ENCODE measurements around the gene TCP11.

Gene TCP11

GRCh38 chr6:35184580-35185301 lies 43.6 kb upstream of the TCP11 start:
- no peak for DNase-seq
- Histone ChIP-seq H3K4me1 (ENCODE audit: control insufficient read depth, low read depth, low read length) (peaks cover 6% of the 10 kb centered on the region), H3K4me2 (ENCODE audit: low read length) (no peak overlapping the region), H2AK5ac (ENCODE audit: low read length) (no peak overlapping the region), H3K4me3 (ENCODE audit: low read length) (no peak overlapping the region), H3K27me3 (ENCODE audit: insufficient read depth, low read length, poor library complexity) (no peaks in the 10 kb centered on the region), H3K18ac (ENCODE audit: low read length) (no peak overlapping the region), H2BK120ac (ENCODE audit: low read depth, low read length) (no peak overlapping the region), H3K36me3 (ENCODE audit: control insufficient read depth, insufficient read depth, low read length) (no peaks in the 10 kb centered on the region), H3K56ac (ENCODE audit: low read length) (no peak overlapping the region), H3K9ac (ENCODE audit: low read length) (no peak overlapping the region), H3K23ac (ENCODE audit: low read length) (no peak overlapping the region), H3K79me1 (ENCODE audit: low read length) (no peaks in the 10 kb centered on the region), H3K27ac (ENCODE audit: low read depth, low read length) (no peak overlapping the region), H4K5ac (ENCODE audit: low read length) (no peak overlapping the region), H4K8ac (ENCODE audit: low read depth, low read length) (no peak overlapping the region), H3K79me2 (ENCODE audit: control insufficient read depth, insufficient read depth, low read length) (no peaks in the 10 kb centered on the region), H3K4ac (ENCODE audit: low read depth, low read length) (no peak overlapping the region), H2BK15ac (replicated peaks; ENCODE audit: low read depth) (no peak overlapping the region), H2BK5ac (ENCODE audit: low read length) (no peak overlapping the region)
- no CpG with 5 or more reads among the region's 9 CpGs for WGBS (ENCODE audit: extremely low coverage, insufficient coverage, low lambda C conversion rate)

DNA sequence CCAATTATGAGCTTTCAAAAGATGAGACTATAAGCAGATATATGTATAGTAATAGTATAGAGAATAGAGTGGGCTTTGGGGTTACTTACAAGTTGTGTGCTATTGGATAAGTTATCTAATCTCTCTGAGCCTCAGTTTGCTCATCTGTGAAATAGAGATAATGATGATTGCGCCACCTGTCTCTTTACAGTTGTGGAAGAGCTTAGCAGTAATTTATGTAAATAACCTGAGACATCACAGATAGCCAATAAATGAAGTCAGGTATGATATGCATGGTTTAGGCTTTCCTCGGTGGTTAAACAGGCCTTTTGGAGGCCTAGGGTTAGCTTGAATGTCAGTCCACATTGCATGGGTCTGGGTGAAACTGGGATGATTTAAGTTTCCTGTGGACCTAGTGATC lies 42.8 kb upstream of the TCP11 start:
- Histone ChIP-seq H3K36me3 (ENCODE audit: control insufficient read depth, insufficient read depth, low read length) (no peaks in the 10 kb centered on the region), H3K4me3 (ENCODE audit: low read length) (no peak overlapping the region), H3K56ac (ENCODE audit: low read length) (no peak overlapping the region), H3K4me2 (ENCODE audit: low read length) (no peak overlapping the region), H2AK5ac (ENCODE audit: low read length) (no peak overlapping the region), H2BK120ac (ENCODE audit: low read depth, low read length) (no peak overlapping the region), H3K79me1 (ENCODE audit: low read length) (no peaks in the 10 kb centered on the region), H4K5ac (ENCODE audit: low read length) (no peak overlapping the region), H3K18ac (ENCODE audit: low read length) (no peak overlapping the region), H3K27ac (ENCODE audit: low read depth, low read length) (no peak overlapping the region), H2BK15ac (replicated peaks; ENCODE audit: low read depth) (no peak overlapping the region), H4K8ac (ENCODE audit: low read depth, low read length) (no peak overlapping the region), H3K9ac (ENCODE audit: low read length) (no peak overlapping the region), H3K27me3 (ENCODE audit: insufficient read depth, low read length, poor library complexity) (no peaks in the 10 kb centered on the region), H3K23ac (ENCODE audit: low read length) (no peak overlapping the region), H3K4me1 (ENCODE audit: control insufficient read depth, low read depth, low read length) (peaks cover 6% of the 10 kb centered on the region), H3K4ac (ENCODE audit: low read depth, low read length) (no peak overlapping the region), H3K79me2 (ENCODE audit: control insufficient read depth, insufficient read depth, low read length) (no peaks in the 10 kb centered on the region), H2BK5ac (ENCODE audit: low read length) (no peak overlapping the region)
- WGBS (ENCODE audit: extremely low coverage, insufficient coverage, low lambda C conversion rate): no CpG with 5 or more reads among the region's 2 CpGs
- DNase-seq: no peak

DNA sequence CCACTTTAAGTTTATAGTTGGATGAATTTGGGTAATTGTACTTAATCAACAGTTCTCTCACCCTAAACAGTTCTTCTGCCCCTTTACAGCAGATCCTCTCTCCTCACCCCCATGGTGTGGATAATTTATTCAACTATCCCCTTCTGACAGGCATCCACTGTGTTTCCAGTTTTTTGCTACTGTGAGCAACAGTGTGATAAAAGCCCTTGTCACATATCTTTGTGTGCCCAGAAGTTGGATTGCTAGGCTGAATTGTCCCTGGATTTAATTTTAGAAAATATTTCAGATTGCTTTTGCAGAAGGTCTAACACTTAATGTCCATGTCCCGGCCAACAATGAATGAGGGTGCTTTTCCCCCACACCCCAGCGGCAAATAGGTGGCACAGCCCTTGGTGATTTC lies 42.1 kb upstream of the TCP11 start:
- H2AK5ac ChIP-seq (ENCODE audit: low read length): no peak overlapping the region

DNA sequence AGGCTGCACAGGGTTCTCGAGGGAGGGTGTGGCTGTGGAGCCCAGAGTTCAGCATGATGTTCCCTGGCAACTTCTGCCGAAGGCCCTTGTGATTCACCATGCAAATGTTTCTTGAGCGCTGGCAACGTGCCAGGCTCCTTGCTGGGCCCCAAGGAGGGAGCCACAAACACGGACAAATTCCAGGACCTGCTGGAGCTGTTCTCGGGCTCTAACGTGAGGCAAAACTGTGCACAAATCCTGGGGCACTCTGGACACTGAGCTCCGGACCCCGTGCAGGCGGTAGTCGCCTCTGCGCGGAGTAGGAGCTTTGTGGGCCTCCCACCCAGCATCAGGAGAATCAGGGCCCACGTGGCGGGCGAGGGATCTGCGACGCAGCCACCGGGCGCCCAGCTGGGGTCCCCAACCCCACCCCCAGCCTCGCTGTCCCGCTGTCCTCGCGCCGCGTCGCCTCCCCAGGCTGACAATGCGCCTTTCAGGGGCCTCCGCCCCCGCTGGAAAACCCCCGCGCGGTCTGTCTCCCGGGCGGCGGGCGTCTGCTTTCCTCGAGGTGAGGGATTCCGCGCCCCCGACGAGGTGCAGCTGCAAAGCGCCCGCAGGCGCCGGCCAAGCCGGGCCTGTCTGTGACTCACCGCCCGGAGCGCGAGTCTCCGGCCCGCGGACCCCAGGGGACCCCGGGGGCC lies 40.9 kb upstream of the TCP11 start:
- WGBS (ENCODE audit: extremely low coverage, insufficient coverage, low lambda C conversion rate): no CpG with 5 or more reads among the region's 55 CpGs
- no peak overlapping the region for H4K8ac ChIP-seq (ENCODE audit: low read depth, low read length)

More for the DNA sequence above, 42.1 kb upstream of the TCP11 start:
- Histone ChIP-seq H3K79me2 (ENCODE audit: control insufficient read depth, insufficient read depth, low read length) (no peaks in the 10 kb centered on the region), H2BK15ac (replicated peaks; ENCODE audit: low read depth) (no peak overlapping the region), H2BK5ac (ENCODE audit: low read length) (no peak overlapping the region), H3K79me1 (ENCODE audit: low read length) (no peaks in the 10 kb centered on the region), H3K56ac (ENCODE audit: low read length) (no peak overlapping the region), H3K27ac (ENCODE audit: low read depth, low read length) (no peak overlapping the region), H3K4me1 (ENCODE audit: control insufficient read depth, low read depth, low read length) (peaks cover 6% of the 10 kb centered on the region), H3K4me2 (ENCODE audit: low read length) (no peak overlapping the region), H3K18ac (ENCODE audit: low read length) (no peak overlapping the region), H4K8ac (ENCODE audit: low read depth, low read length) (no peak overlapping the region), H3K36me3 (ENCODE audit: control insufficient read depth, insufficient read depth, low read length) (no peaks in the 10 kb centered on the region), H3K23ac (ENCODE audit: low read length) (no peak overlapping the region), H3K4ac (ENCODE audit: low read depth, low read length) (no peak overlapping the region), H4K5ac (ENCODE audit: low read length) (no peak overlapping the region), H3K9ac (ENCODE audit: low read length) (no peak overlapping the region), H3K27me3 (ENCODE audit: insufficient read depth, low read length, poor library complexity) (no peaks in the 10 kb centered on the region), H3K4me3 (ENCODE audit: low read length) (no peak overlapping the region), H2BK120ac (ENCODE audit: low read depth, low read length) (no peak overlapping the region)
- DNase-seq: no peak
- WGBS (ENCODE audit: extremely low coverage, insufficient coverage, low lambda C conversion rate): no CpG with 5 or more reads among the region's 2 CpGs

DNA sequence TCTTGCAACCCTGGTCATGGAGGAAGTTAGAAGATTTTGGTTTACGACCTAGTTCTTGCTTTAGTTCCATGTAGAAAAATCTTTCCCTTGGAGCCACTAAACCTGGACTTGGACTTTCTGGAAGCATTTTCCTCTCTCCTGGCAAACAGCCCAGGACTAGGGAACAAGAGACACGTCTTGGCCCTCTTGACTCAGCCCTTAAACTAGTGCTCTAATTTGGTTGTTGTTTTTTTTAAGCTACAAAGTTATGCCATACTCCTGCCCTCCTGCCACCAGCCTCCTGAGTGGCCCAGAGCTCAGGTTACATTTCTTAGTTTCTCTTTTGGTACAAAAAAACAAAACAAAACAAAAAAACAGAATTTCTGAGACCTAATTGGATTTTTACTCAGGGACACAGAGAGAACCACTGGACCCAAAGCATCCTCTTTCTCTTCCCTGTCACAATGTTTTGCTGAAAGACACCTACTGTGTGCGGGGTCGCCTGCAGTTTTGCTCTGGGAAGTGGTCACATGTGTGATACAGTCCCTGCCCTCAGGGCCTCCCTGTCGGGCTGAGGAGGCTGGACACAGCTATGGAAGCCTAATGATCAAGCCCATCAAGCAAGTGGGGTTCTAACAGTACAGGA lies 40.3 kb upstream of the TCP11 start:
- no peaks in the 10 kb centered on the region for H3K36me3 ChIP-seq (ENCODE audit: control insufficient read depth, insufficient read depth, low read length)
- peaks cover 6% of the 10 kb centered on the region for H3K4me1 ChIP-seq (ENCODE audit: control insufficient read depth, low read depth, low read length)
- no peaks in the 10 kb centered on the region for H3K27me3 ChIP-seq (ENCODE audit: insufficient read depth, low read length, poor library complexity)
- no peak overlapping the region for H2BK120ac ChIP-seq (ENCODE audit: low read depth, low read length)
- H3K79me1 ChIP-seq (ENCODE audit: low read length): no peaks in the 10 kb centered on the region
- no peak overlapping the region for H3K23ac ChIP-seq (ENCODE audit: low read length)
- no peak overlapping the region for H3K27ac ChIP-seq (ENCODE audit: low read depth, low read length)
- no peak overlapping the region for H3K4me3 ChIP-seq (ENCODE audit: low read length)
- no peak overlapping the region for H2AK5ac ChIP-seq (ENCODE audit: low read length)
- H3K4me2 ChIP-seq (ENCODE audit: low read length): no peak overlapping the region
- H2BK15ac ChIP-seq (replicated peaks; ENCODE audit: low read depth): no peak overlapping the region
- peak; percentile 23 for DNase-seq
- no peak overlapping the region for H3K9ac ChIP-seq (ENCODE audit: low read length)
- H2BK5ac ChIP-seq (ENCODE audit: low read length): no peak overlapping the region
- no peak overlapping the region for H3K56ac ChIP-seq (ENCODE audit: low read length)
- H3K4ac ChIP-seq (ENCODE audit: low read depth, low read length): no peak overlapping the region
- no CpG with 5 or more reads among the region's 5 CpGs for WGBS (ENCODE audit: extremely low coverage, insufficient coverage, low lambda C conversion rate)
- no peak overlapping the region for H4K8ac ChIP-seq (ENCODE audit: low read depth, low read length)
- H4K5ac ChIP-seq (ENCODE audit: low read length): no peak overlapping the region
- H3K79me2 ChIP-seq (ENCODE audit: control insufficient read depth, insufficient read depth, low read length): no peaks in the 10 kb centered on the region
- H3K18ac ChIP-seq (ENCODE audit: low read length): no peak overlapping the region

More for the DNA sequence above, 40.9 kb upstream of the TCP11 start:
- Histone ChIP-seq H2BK120ac (ENCODE audit: low read depth, low read length) (no peak overlapping the region), H3K18ac (ENCODE audit: low read length) (peak overlapping the region; percentile 8), H2BK5ac (ENCODE audit: low read length) (no peak overlapping the region), H3K23ac (ENCODE audit: low read length) (no peak overlapping the region), H3K36me3 (ENCODE audit: control insufficient read depth, insufficient read depth, low read length) (no peaks in the 10 kb centered on the region), H3K4me3 (ENCODE audit: low read length) (no peak overlapping the region), H4K5ac (ENCODE audit: low read length) (no peak overlapping the region), H3K4ac (ENCODE audit: low read depth, low read length) (no peak overlapping the region), H3K27ac (ENCODE audit: low read depth, low read length) (no peak overlapping the region), H2AK5ac (ENCODE audit: low read length) (no peak overlapping the region), H3K79me1 (ENCODE audit: low read length) (no peaks in the 10 kb centered on the region), H3K79me2 (ENCODE audit: control insufficient read depth, insufficient read depth, low read length) (no peaks in the 10 kb centered on the region), H3K27me3 (ENCODE audit: insufficient read depth, low read length, poor library complexity) (no peaks in the 10 kb centered on the region), H3K4me2 (ENCODE audit: low read length) (no peak overlapping the region), H2BK15ac (replicated peaks; ENCODE audit: low read depth) (no peak overlapping the region), H3K4me1 (ENCODE audit: control insufficient read depth, low read depth, low read length) (peaks cover 6% of the 10 kb centered on the region), H3K9ac (ENCODE audit: low read length) (no peak overlapping the region), H3K56ac (ENCODE audit: low read length) (no peak overlapping the region)
- DNase-seq: peak; percentile 52

Data from mesendoderm (in vitro differentiated cells).